Neuronal stem cell (in vitro differentiated cells): Measurements from ENCODE around the gene SSBP3.

Experiments
- DNase-seq: peaks from one replicate; pipeline ENCODE4 v3.0.0-alpha.2; 2013; ENCODE audit warnings: low spot score
- H2AFZ ChIP-seq: one replicate; pipeline ENCODE4 v1.6.1; 2013; ENCODE audit warnings: mild to moderate bottlenecking, low read length, inconsistent platforms
- H2AK5ac ChIP-seq: 2 replicates; pipeline ENCODE4 v1.6.1; 2013; ENCODE audit warnings: low read depth, mild to moderate bottlenecking, inconsistent platforms, low read length, moderate library complexity, mixed read lengths
- H2BK120ac ChIP-seq: 2 replicates; pipeline ENCODE4 v1.6.1; 2013; ENCODE audit warnings: low read depth, mild to moderate bottlenecking, inconsistent platforms, low read length, moderate library complexity, mixed read lengths
- H2BK12ac ChIP-seq: one replicate; pipeline ENCODE4 v1.6.1; 2013; ENCODE audit warnings: low read length, inconsistent platforms
- H2BK15ac ChIP-seq: 2 replicates; pipeline ENCODE4 v1.6.1; 2013; ENCODE audit warnings: mild to moderate bottlenecking, low read length, inconsistent platforms, mixed read lengths
- H2BK5ac ChIP-seq: one replicate; pipeline ENCODE4 v1.6.1; 2013; ENCODE audit warnings: inconsistent platforms, mild to moderate bottlenecking, low read length, moderate library complexity
- H3K14ac ChIP-seq: one replicate; pipeline ENCODE4 v1.6.1; 2013; ENCODE audit warnings: low read length, inconsistent platforms
- H3K18ac ChIP-seq: 2 replicates; pipeline ENCODE4 v1.6.1; 2013; ENCODE audit warnings: low read length, inconsistent platforms
- H3K23ac ChIP-seq: 2 replicates; pipeline ENCODE4 v1.6.1; 2013; ENCODE audit warnings: low read depth, mild to moderate bottlenecking, mixed read lengths, low read length, inconsistent platforms; ENCODE audit not compliant: poor library complexity
- H3K27ac ChIP-seq: replicated peaks from 3 replicates; pipeline ENCODE4 v1.5.1; 2013; ENCODE audit warnings: low read length, inconsistent platforms
- H3K27me3 ChIP-seq, 3 experiments: 2 replicates each; pipeline ENCODE4 v1.6.1; 2013; ENCODE audit warnings: low read length in 3 of 3, mild to moderate bottlenecking in 2 of 3, inconsistent platforms in 1 of 3, low read depth in 1 of 3, mixed read lengths in 1 of 3, moderate library complexity in 1 of 3; ENCODE audit not compliant: control insufficient read depth in 3 of 3, insufficient read depth in 3 of 3
- H3K36me3 ChIP-seq, 2 donors: replicated peaks in 1 of 2; 2 replicates each; pipeline ENCODE4 v1.6.1; 2013; ENCODE audit warnings: low read length in 2 of 2; ENCODE audit not compliant: control insufficient read depth in 2 of 2, insufficient read depth in 2 of 2
- H3K4ac ChIP-seq: 2 replicates; pipeline ENCODE4 v1.6.1; 2013; ENCODE audit warnings: inconsistent platforms, mild to moderate bottlenecking, low read length, moderate library complexity
- H3K4me1 ChIP-seq, 2 donors: 1 replicate in 1 of 2; 2 replicates in 1 of 2; pipeline ENCODE4 v1.6.1; 2013; ENCODE audit warnings: low read length in 2 of 2, low read depth in 1 of 2; ENCODE audit not compliant: control insufficient read depth in 2 of 2, insufficient read depth in 1 of 2
- H3K4me2 ChIP-seq: one replicate; pipeline ENCODE4 v1.6.1; 2013; ENCODE audit warnings: mild to moderate bottlenecking, low read length, inconsistent platforms; ENCODE audit not compliant: insufficient read depth, poor library complexity, severe bottlenecking
- H3K4me3 ChIP-seq, 2 donors: 2 replicates each; pipeline ENCODE4 v1.5.1; 2013; ENCODE audit warnings: low read length in 2 of 2, mild to moderate bottlenecking in 2 of 2, inconsistent platforms in 1 of 2, moderate library complexity in 1 of 2
- H3K79me1 ChIP-seq: one replicate; pipeline ENCODE4 v1.6.1; 2013; ENCODE audit warnings: low read depth, mild to moderate bottlenecking, inconsistent platforms, low read length, moderate library complexity
- H3K9ac ChIP-seq: one replicate; pipeline ENCODE4 v1.6.1; 2013; ENCODE audit warnings: mild to moderate bottlenecking, low read depth, low read length, inconsistent platforms; ENCODE audit not compliant: poor library complexity
- H3K9me3 ChIP-seq, 2 donors: replicated peaks in 1 of 2; 2 replicates each; pipeline versions ENCODE3 to v1.6.1; 2013; ENCODE audit warnings: low read length in 2 of 2, mild to moderate bottlenecking in 2 of 2, inconsistent platforms in 1 of 2, low read depth in 1 of 2, mixed read lengths in 1 of 2, moderate library complexity in 1 of 2; ENCODE audit not compliant: control insufficient read depth in 2 of 2, insufficient read depth in 1 of 2
- H4K8ac ChIP-seq: one replicate; pipeline ENCODE4 v1.6.1; 2013; ENCODE audit warnings: low read depth, mild to moderate bottlenecking, inconsistent platforms, low read length, moderate library complexity
- H4K91ac ChIP-seq: one replicate; pipeline ENCODE4 v1.6.1; 2013; ENCODE audit warnings: low read length, low read depth, mild to moderate bottlenecking, inconsistent platforms; ENCODE audit not compliant: poor library complexity
- WGBS, 2 donors: extraction: QIAGEN DNeasy Blood & Tissue Kit; methylation state at CpG; one replicate each; pipeline ENCODE4 v1.1.7; 2013; ENCODE audit warnings: missing lambda C conversion rate in 2 of 2, mixed read lengths in 1 of 2; ENCODE audit not compliant: insufficient read length in 2 of 2, insufficient replicate concordance in 1 of 2; ENCODE audit errors: extremely low coverage in 2 of 2; 5-methylcytosine and 5-hydroxymethylcytosine counted together

The SSBP3 gene

DNA sequence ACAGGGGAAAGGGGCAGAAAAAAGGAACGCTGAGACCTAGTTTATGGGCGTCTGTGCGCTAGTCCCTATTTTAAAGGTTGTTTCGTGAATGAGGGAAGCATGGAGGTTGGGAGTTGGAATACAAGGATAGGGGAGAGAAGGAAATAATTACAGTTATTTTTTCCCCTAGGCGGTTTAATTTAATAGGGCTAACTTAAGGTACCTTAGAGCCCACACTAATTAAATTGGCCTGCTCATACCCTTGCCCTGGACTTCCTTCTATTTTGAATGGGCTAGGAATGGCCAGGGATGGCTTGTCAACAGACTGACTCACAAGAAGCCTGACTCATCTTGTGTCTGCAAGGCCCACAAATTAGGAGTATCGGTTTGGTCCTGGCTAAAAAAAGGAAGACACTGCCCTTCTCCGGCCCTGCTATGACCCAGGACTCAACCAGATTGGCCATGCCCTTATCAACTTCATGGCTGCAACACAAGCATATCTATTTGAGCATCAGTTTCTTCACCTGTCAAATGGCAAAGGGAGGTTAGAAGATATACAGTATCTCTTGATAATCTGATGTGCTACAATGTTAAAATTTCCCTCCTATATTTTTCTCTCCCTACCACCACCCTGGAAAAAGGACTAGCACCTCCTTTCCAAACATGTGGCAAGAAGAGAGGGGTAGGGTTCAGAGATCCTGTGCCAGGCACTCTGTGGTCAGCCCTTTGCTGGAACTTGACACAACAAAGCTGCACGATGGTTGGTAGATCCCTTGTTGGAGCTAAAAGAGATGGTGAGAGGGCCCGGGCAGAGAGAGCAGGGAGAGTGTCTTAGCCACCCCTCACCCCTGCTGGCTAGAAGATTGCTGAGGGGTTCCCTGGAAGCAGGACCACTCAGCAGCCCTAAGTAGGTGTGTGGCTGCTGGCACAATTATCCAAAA is 2.2 kb upstream of the SSBP3 start:
- peak overlapping the region; percentile 6 for H2BK15ac ChIP-seq
- H2AK5ac ChIP-seq: peak overlapping the region; percentile 16
- no peak overlapping the region for H3K14ac ChIP-seq
- H2BK5ac ChIP-seq: peak overlapping the region; percentile 5
- no CpG with 5 or more reads among the region's 9 CpGs for WGBS, 2 donors
- peak overlapping the region in 1 of 2 donors; percentile 5 for H3K4me3 ChIP-seq
- H3K9me3 ChIP-seq: no peaks in the 10 kb centered on the region
- peak overlapping the region; percentile 94 for H3K18ac ChIP-seq
- H3K36me3 ChIP-seq: peaks cover 0 to 15% of the 10 kb centered on the region in 2 donors
- DNase-seq: no peak
- no peak overlapping the region for H4K91ac ChIP-seq
- peak overlapping the region; percentile 81 for H3K27ac ChIP-seq
- no peak overlapping the region for H3K23ac ChIP-seq
- no peak overlapping the region for H2BK12ac ChIP-seq
- peaks cover 11% of the 10 kb centered on the region for H3K79me1 ChIP-seq
- H3K4ac ChIP-seq: no peak overlapping the region
- peak overlapping the region; percentile 50 for H2AFZ ChIP-seq
- H2BK120ac ChIP-seq: peak overlapping the region; percentile 63
- no peak overlapping the region for H3K9ac ChIP-seq
- peaks cover 19 to 35% of the 10 kb centered on the region in 2 donors for H3K4me1 ChIP-seq
- H3K27me3 ChIP-seq: no peaks in the 10 kb centered on the region
- no peak overlapping the region for H4K8ac ChIP-seq
- no peak overlapping the region for H3K4me2 ChIP-seq

DNA sequence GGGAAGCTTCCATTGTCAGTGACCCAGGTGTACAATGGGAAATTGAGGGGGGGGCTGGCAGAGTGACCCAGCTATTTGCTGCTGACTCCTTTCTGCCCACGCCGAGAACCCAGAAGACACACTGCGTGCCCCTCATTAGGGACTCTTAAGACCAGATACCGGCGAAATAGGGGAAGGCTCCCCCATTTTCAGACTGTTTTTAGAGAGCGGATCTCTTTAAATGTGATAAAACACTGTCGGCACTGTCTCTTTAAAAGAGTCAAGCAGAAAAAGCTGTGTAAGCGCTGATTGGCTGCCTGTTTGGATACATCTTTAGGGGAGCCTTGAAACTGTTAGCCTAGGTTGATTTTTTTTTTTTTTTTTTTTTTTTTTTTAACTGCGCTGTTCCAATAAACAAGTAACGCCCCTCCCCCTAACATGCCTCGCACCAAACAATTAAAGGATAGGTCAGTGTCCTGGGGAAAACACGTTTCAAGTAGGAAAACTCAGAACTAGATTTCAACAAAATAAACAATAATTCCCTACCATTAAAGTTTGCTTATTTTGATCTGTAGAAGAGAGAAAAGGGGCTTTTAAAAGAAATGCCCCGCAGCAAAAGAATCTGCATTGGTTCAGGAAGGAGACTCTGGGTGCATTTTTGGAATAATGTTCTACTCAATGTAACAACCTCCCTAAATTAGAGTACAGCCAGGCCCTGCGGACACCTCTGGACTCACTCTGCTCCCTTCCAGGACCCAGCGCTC is 1.4 kb upstream of the SSBP3 start:
- DNase-seq: peak; percentile 89
- H2BK12ac ChIP-seq: no peak overlapping the region
- H3K14ac ChIP-seq: no peak overlapping the region
- peak overlapping the region; percentile 85 for H2AFZ ChIP-seq
- H3K18ac ChIP-seq: peak overlapping the region; percentile 97
- peaks cover 25 to 38% of the 10 kb centered on the region in 2 donors for H3K4me1 ChIP-seq
- H3K9me3 ChIP-seq: no peaks in the 10 kb centered on the region
- H3K4me2 ChIP-seq: peak overlapping the region; percentile 87
- H2BK15ac ChIP-seq: peak overlapping the region; percentile 10
- no peak overlapping the region for H4K8ac ChIP-seq
- peak overlapping the region; percentile 79 to 94 for H3K4me3 ChIP-seq
- peaks cover 0 to 23% of the 10 kb centered on the region in 2 donors for H3K36me3 ChIP-seq
- no CpG with 5 or more reads among the region's 15 CpGs for WGBS, 2 donors
- H2BK5ac ChIP-seq: peak overlapping the region; percentile 96
- peak overlapping the region; percentile 99 for H3K27ac ChIP-seq
- no peaks in the 10 kb centered on the region for H3K27me3 ChIP-seq
- no peak overlapping the region for H3K23ac ChIP-seq
- peak overlapping the region; percentile 64 for H3K9ac ChIP-seq
- H3K79me1 ChIP-seq: peaks cover 11% of the 10 kb centered on the region
- H3K4ac ChIP-seq: no peak overlapping the region
- peak overlapping the region; percentile 53 for H2AK5ac ChIP-seq
- H4K91ac ChIP-seq: no peak overlapping the region
- H2BK120ac ChIP-seq: peak overlapping the region; percentile 29

GRCh38 chr1:54407154-54407403 is 885 bp upstream of the SSBP3 start:
- Histone ChIP-seq H2AFZ (peak overlapping the region; percentile 85), H4K91ac (no peak overlapping the region), H3K23ac (no peak overlapping the region), H3K27ac (peak overlapping the region; percentile 99), H4K8ac (no peak overlapping the region), H3K36me3 (peaks cover under 1 to 28% of the 10 kb centered on the region in 2 donors), H2BK15ac (peak overlapping the region; percentile 10), H3K14ac (no peak overlapping the region), H3K4me2 (peak overlapping the region; percentile 87), H3K4me3 (peak overlapping the region; percentile 79 to 94), H2AK5ac (peak overlapping the region; percentile 53), H3K9me3 (no peaks in the 10 kb centered on the region), H3K4ac (no peak overlapping the region), H2BK5ac (peak overlapping the region; percentile 96), H3K18ac (peak overlapping the region; percentile 97), H3K4me1 (peaks cover 25 to 40% of the 10 kb centered on the region in 2 donors), H2BK120ac (peak overlapping the region; percentile 29), H3K27me3 (no peaks in the 10 kb centered on the region), H3K9ac (peak overlapping the region; percentile 64), H2BK12ac (no peak overlapping the region), H3K79me1 (peaks cover 11% of the 10 kb centered on the region)
- WGBS, 2 donors: no CpG with 5 or more reads among the region's 12 CpGs
- DNase-seq: no peak

DNA sequence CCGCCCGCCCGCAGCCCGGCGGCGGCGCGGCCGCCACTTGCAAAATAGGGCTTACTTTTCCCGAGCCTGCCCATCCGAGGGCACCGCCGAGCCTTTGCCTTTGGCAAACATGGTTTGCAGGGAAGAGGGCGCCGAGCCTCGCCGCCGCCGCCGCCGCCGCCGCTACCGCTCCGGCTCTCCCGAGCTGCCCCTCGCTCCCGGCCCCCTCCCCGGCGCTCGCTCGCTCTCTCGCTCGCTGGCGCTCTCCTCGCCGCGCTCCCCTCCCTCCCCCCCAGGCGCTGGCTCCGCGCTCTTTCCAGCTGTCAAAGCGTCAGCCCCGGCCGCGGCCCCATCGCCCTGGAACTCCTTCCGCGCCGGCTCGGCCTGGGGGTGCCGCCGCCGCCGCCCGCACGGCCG is 298 bp downstream of the SSBP3 start:
- no CpG with 5 or more reads among the region's 57 CpGs for WGBS, 2 donors
- H3K4me3 ChIP-seq: peak overlapping the region; percentile 94 to 97

More for the DNA sequence above, 298 bp downstream of the SSBP3 start:
- Histone ChIP-seq H3K4ac (no peak overlapping the region), H4K8ac (no peak overlapping the region), H3K4me1 (peaks cover 25 to 40% of the 10 kb centered on the region in 2 donors), H2BK120ac (no peak overlapping the region), H3K4me2 (peak overlapping the region; percentile 59), H3K27me3 (no peaks in the 10 kb centered on the region), H3K27ac (no peak overlapping the region), H3K9me3 (peaks cover 0 to under 1% of the 10 kb centered on the region in 2 donors), H3K23ac (peak overlapping the region; percentile 74), H2AK5ac (no peak overlapping the region), H2BK15ac (no peak overlapping the region), H4K91ac (no peak overlapping the region), H3K18ac (peak overlapping the region; percentile 69), H2BK12ac (no peak overlapping the region), H2AFZ (no peak overlapping the region), H3K36me3 (peaks cover 7 to 40% of the 10 kb centered on the region in 2 donors), H3K14ac (no peak overlapping the region), H3K9ac (peak overlapping the region; percentile 85), H2BK5ac (peak overlapping the region; percentile 67), H3K79me1 (peaks cover 11% of the 10 kb centered on the region)
- no peak for DNase-seq
